K562 (cell line): Measurements from ENCODE around the gene ABCA7. TPM values are rescaled to one million over a fixed set of nuclear protein-coding genes. Genes with fewer than 3 reads are reported as not detected.
A peak's percentile ranks its signal among the peaks of the same experiment; 100 is the strongest.

ENCODE experiments used
- BHLHE40 ChIP-seq: IDR thresholded peaks from 2 replicates; pipeline ENCODE4 v1.6.1; 2011; ENCODE audit warnings: low read length, improper control_type of control experiment
- COPS2 ChIP-seq: fragments of 450-650 bp; conservative IDR thresholded peaks from 2 replicates; pipeline ENCODE4 v1.6.1; 2016; ENCODE audit warnings: mild to moderate bottlenecking, moderate library complexity
- FIP1L1 ChIP-seq: fragments of 200-400 bp; formaldehyde crosslinking; IDR thresholded peaks from 2 replicates; pipeline ENCODE4 v1.6.1; 2018; ENCODE audit warnings: mild to moderate bottlenecking, low read depth, low read length; ENCODE audit not compliant: poor library complexity, severe bottlenecking
- FOXM1 ChIP-seq, 2 experiments: fragments of 450-650 bp in 1 of 2; sonication (generic) in 1 of 2; formaldehyde crosslinking in 1 of 2; IDR thresholded peaks; 2 replicates each; pipeline versions ENCODE4 v1.6.1 to v1.9.0; 2017 to 2022; ENCODE audit warnings: low read depth in 2 of 2, mild to moderate bottlenecking in 2 of 2, missing genetic modification reagents in 1 of 2, moderate library complexity in 1 of 2
- GATAD2B ChIP-seq: fragments of 450-650 bp; IDR thresholded peaks from 2 replicates; pipeline ENCODE4 v1.6.1; 2017; ENCODE audit warnings: mild to moderate bottlenecking, borderline replicate concordance
- HMG20B ChIP-seq: fragments of 250-450 bp; sonication (Bioruptor Pico); IDR thresholded peaks from 2 replicates; pipeline ENCODE4 v1.5.0; 2021; ENCODE audit warnings: mild to moderate bottlenecking
- MTA3 ChIP-seq: fragments of 450-650 bp; formaldehyde crosslinking; IDR thresholded peaks from 2 replicates; pipeline ENCODE4 v1.6.1; 2017; ENCODE audit warnings: mild to moderate bottlenecking, borderline replicate concordance
- NONO ChIP-seq, 2 experiments: fragments of 200-400 bp in 1 of 2; fragments of 450-650 bp in 1 of 2; formaldehyde crosslinking in 1 of 2; IDR thresholded peaks; 2 replicates each; pipeline ENCODE4 v1.6.1; 2017; ENCODE audit warnings: low read depth in 2 of 2, mild to moderate bottlenecking in 2 of 2, moderate library complexity in 2 of 2, low read length in 1 of 2
- RBM39 ChIP-seq: fragments of 200-400 bp; formaldehyde crosslinking; optimal IDR thresholded peaks from 2 replicates; pipeline ENCODE3; 2018; ENCODE audit warnings: low read depth, low read length
- SIN3A ChIP-seq, 2 experiments: fragments of 150-350 bp in 1 of 2; IDR thresholded peaks; 2 replicates each; pipeline ENCODE4 v1.6.1; 2011 to 2016; ENCODE audit warnings: borderline replicate concordance in 2 of 2, low read depth in 2 of 2, low read length in 2 of 2, mild to moderate bottlenecking in 2 of 2, moderate library complexity in 2 of 2; ENCODE audit not compliant: control insufficient read depth in 1 of 2
- TCFL5 ChIP-seq: fragments of 250-450 bp; sonication (Bioruptor Pico); conservative IDR thresholded peaks from 2 replicates; pipeline ENCODE4 v1.6.1; 2021; ENCODE audit warnings: mild to moderate bottlenecking, moderate library complexity, matching md5 sums
- ZC3H4 ChIP-seq: sonication (generic); formaldehyde crosslinking; IDR thresholded peaks from 2 replicates; pipeline ENCODE4 v1.9.0; 2021; ENCODE audit warnings: missing genetic modification reagents, borderline replicate concordance
- ZNF197 ChIP-seq: fragments of 200-800 bp; sonication (Bioruptor generic); IDR thresholded peaks from 2 replicates; pipeline ENCODE4 v1.6.1; 2016; ENCODE audit warnings: low read depth, missing genetic modification characterization, missing compliant biosample characterization
- ZNF23 ChIP-seq: fragments of 250-450 bp; sonication (Bioruptor Pico); IDR thresholded peaks from 2 replicates; pipeline ENCODE4 v1.4.0; 2020; ENCODE audit warnings: mild to moderate bottlenecking
- ZNF232 ChIP-seq: sonication (generic); formaldehyde crosslinking; IDR thresholded peaks from 2 replicates; pipeline ENCODE4 v1.8.0; 2022; ENCODE audit warnings: mild to moderate bottlenecking, missing genetic modification reagents
- ZNF444 ChIP-seq: fragments of 250-450 bp; sonication (Bioruptor Pico); IDR thresholded peaks from 2 replicates; pipeline ENCODE4 v1.4.0; 2020; ENCODE audit warnings: mild to moderate bottlenecking, moderate library complexity
- polyA plus RNA-seq, 8 experiments: library from polyadenylated mRNA; depleted of rRNA in 4 of 8; stranded (reverse) in 5 of 8; unstranded in 3 of 8; fragments of >200 nt; fragmentation: Nextera tagmentation in 2 of 8; fragmentation: Illumina TruSeq in 1 of 8; extraction: Ambion mirVana in 2 of 8; extraction: Trizol in 1 of 8; gene quantifications; 2 replicates each; pipeline versions ENCODE4 v1.2.1 to v1.2.3, GENCODE V29; 2011 to 2014; ENCODE audit warnings: inconsistent platforms in 1 of 8, missing spikeins in 1 of 8
- total RNA-seq, 7 experiments: library from RNA; depleted of rRNA in 6 of 7; stranded (reverse); fragments of >200 nt in 6 of 7; fragmentation: Illumina TruSeq in 2 of 7; extraction: Trizol in 2 of 7; gene quantifications; 2 replicates each; pipeline versions ENCODE4 v1.2.1 to v1.2.3, GENCODE V29; 2011 to 2021; ENCODE audit warnings: low replicate concordance in 1 of 7
- TF ChIP-seq, protein P1 (sequence below): fragments of 450-650 bp; IDR thresholded peaks from 2 replicates; pipeline ENCODE4 v1.6.1; 2017; ENCODE audit warnings: mild to moderate bottlenecking, moderate library complexity
- TF ChIP-seq, protein P2 (sequence below): fragments of 250-450 bp; sonication (Bioruptor Pico); IDR thresholded peaks from 2 replicates; pipeline ENCODE4 v1.4.0; 2020; ENCODE audit warnings: mild to moderate bottlenecking, moderate library complexity
- TF ChIP-seq, protein P3 (sequence below): IDR thresholded peaks from 3 replicates; pipeline ENCODE4 v1.6.1; 2011; ENCODE audit warnings: borderline replicate concordance, mild to moderate bottlenecking; ENCODE audit not compliant: insufficient read length, insufficient read depth
- TF ChIP-seq, protein P4 (sequence below): fragments of 450-650 bp; formaldehyde crosslinking; IDR thresholded peaks from 2 replicates; pipeline ENCODE4 v1.4.0; 2020; ENCODE audit warnings: mild to moderate bottlenecking, moderate library complexity
- TF ChIP-seq, protein P5 (sequence below): sonication (generic); formaldehyde crosslinking; IDR thresholded peaks from 2 replicates; pipeline ENCODE4 v1.9.0; 2022; ENCODE audit warnings: mild to moderate bottlenecking, missing genetic modification reagents

ABCA7 gene
- total and polyA plus RNA-seq, 9 of the 15 experiments (the other 6 are each of a cell fraction or from before 2014, with no cell fraction given): 2.3 to 96.1 (median 31.2) TPM

DNA sequence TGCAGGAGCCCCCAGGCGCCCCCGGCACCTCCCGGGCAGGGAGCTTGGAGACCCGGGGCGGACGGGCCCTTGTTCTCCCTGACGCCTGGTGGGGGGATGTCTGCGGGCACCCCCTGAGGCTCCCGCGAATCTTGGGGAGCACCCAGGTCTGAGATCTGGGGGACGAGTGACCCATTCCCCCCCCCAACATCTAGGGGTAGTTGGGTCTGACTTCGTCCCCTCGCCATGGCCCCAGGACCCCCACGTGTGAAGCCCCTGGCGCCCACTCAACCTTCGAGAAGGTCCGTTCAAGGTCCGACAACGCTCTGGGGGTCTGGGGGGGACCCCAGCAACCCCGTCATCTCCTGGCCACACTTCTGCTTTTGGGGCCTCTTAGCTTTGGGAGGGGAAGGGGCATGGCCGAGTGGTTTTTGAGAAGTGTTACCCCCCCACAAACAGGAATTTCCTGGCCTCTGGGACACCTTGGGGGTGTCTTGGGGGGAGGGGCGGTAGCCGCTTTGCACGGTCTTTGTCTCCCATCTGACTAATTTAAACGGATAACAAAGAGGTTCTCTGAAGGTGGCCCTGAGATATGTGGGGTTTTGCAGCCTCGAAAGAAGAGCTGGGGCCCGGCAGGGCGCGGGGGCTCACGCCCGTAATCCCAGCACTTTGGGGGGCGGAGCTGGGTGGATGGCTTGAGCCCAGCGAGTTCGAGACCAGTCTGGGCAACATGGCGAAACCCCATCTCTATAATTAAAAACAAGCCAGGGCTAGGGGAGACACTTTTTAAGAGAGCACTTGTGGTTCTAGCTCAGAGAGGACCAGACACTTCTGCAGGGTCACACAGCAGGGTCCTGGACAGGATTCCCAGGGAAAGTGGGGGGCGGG is 12.9 kb upstream of the ABCA7 start (continued):
- TF ChIP-seq COPS2 (no peak), ZC3H4 (CRISPR knock-in tag) (peak; percentile 78; the same call in 1 of the 2 replicates), GATAD2B (peak; percentile 10; the same call in 1 of the 2 replicates), ZNF197 (CRISPR knock-in tag) (peak; percentile 56; the same call in 1 of the 2 replicates), NONO (IDR thresholded peaks at IDR 0.05; ENCODE audit: low read depth in 2 of 2, low read length in 1 of 2) (no peak), TCFL5 (CRISPR knock-in tag) (no peak), FOXM1 (IDR thresholded peaks at IDR 0.05; ENCODE audit: low read depth) (no peak), FOXM1 (CRISPR knock-in tag; IDR thresholded peaks at IDR 0.05; ENCODE audit: low read depth) (no peak), ZNF444 (no peak), ZNF23 (CRISPR knock-in tag) (no peak), HMG20B (CRISPR knock-in tag) (peak; percentile 67; the same call in 1 of the 2 replicates), ZNF232 (CRISPR knock-in tag) (no peak), MTA3 (no peak), BHLHE40 (0 out of 2 replicates have a peak, but pooled peaks have one; percentile 16), FIP1L1 (no peak), RBM39 (no peak), SIN3A (IDR thresholded peaks at IDR 0.05; ENCODE audit: borderline replicate concordance in 2 of 2, control insufficient read depth in 1 of 2, low read depth in 2 of 2, low read length in 2 of 2) (peak in 1 of 2 experiments; percentile 18; a peak in 1 of 4 replicates)
- TF ChIP-seq, protein P1, sequence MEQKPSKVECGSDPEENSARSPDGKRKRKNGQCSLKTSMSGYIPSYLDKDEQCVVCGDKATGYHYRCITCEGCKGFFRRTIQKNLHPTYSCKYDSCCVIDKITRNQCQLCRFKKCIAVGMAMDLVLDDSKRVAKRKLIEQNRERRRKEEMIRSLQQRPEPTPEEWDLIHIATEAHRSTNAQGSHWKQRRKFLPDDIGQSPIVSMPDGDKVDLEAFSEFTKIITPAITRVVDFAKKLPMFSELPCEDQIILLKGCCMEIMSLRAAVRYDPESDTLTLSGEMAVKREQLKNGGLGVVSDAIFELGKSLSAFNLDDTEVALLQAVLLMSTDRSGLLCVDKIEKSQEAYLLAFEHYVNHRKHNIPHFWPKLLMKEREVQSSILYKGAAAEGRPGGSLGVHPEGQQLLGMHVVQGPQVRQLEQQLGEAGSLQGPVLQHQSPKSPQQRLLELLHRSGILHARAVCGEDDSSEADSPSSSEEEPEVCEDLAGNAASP: no peak
- TF ChIP-seq, protein P2, sequence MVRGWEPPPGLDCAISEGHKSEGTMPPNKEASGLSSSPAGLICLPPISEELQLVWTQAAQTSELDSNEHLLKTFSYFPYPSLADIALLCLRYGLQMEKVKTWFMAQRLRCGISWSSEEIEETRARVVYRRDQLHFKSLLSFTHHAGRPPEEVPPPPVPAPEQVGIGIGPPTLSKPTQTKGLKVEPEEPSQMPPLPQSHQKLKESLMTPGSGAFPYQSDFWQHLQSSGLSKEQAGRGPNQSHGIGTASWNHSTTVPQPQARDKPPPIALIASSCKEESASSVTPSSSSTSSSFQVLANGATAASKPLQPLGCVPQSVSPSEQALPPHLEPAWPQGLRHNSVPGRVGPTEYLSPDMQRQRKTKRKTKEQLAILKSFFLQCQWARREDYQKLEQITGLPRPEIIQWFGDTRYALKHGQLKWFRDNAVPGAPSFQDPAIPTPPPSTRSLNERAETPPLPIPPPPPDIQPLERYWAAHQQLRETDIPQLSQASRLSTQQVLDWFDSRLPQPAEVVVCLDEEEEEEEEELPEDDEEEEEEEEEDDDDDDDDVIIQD: no peak
- TF ChIP-seq, protein P3, sequence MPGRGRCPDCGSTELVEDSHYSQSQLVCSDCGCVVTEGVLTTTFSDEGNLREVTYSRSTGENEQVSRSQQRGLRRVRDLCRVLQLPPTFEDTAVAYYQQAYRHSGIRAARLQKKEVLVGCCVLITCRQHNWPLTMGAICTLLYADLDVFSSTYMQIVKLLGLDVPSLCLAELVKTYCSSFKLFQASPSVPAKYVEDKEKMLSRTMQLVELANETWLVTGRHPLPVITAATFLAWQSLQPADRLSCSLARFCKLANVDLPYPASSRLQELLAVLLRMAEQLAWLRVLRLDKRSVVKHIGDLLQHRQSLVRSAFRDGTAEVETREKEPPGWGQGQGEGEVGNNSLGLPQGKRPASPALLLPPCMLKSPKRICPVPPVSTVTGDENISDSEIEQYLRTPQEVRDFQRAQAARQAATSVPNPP: no peak
- TF ChIP-seq, protein P4, sequence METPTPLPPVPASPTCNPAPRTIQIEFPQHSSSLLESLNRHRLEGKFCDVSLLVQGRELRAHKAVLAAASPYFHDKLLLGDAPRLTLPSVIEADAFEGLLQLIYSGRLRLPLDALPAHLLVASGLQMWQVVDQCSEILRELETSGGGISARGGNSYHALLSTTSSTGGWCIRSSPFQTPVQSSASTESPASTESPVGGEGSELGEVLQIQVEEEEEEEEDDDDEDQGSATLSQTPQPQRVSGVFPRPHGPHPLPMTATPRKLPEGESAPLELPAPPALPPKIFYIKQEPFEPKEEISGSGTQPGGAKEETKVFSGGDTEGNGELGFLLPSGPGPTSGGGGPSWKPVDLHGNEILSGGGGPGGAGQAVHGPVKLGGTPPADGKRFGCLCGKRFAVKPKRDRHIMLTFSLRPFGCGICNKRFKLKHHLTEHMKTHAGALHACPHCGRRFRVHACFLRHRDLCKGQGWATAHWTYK (CRISPR knock-in tag): no peak
- TF ChIP-seq, protein P5, sequence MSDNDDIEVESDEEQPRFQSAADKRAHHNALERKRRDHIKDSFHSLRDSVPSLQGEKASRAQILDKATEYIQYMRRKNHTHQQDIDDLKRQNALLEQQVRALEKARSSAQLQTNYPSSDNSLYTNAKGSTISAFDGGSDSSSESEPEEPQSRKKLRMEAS (CRISPR knock-in tag): no peak
